Measurements from ENCODE around the gene EPB41L2.

- TF ChIP-seq POLR2A (IDR thresholded peaks at IDR 0.05): no peak
- TF ChIP-seq, protein P1, sequence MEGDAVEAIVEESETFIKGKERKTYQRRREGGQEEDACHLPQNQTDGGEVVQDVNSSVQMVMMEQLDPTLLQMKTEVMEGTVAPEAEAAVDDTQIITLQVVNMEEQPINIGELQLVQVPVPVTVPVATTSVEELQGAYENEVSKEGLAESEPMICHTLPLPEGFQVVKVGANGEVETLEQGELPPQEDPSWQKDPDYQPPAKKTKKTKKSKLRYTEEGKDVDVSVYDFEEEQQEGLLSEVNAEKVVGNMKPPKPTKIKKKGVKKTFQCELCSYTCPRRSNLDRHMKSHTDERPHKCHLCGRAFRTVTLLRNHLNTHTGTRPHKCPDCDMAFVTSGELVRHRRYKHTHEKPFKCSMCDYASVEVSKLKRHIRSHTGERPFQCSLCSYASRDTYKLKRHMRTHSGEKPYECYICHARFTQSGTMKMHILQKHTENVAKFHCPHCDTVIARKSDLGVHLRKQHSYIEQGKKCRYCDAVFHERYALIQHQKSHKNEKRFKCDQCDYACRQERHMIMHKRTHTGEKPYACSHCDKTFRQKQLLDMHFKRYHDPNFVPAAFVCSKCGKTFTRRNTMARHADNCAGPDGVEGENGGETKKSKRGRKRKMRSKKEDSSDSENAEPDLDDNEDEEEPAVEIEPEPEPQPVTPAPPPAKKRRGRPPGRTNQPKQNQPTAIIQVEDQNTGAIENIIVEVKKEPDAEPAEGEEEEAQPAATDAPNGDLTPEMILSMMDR (IDR thresholded peaks at IDR 0.05 in 8 of 11, conservative IDR thresholded peaks at IDR 0.05 in 3 of 11): no peak
Measured at GRCh38 chr6:131045139-131045538, 17.9 kb downstream of the EPB41L2 start.

All from spleen (tissue), 7 donors.